GM21825 (cell line): ENCODE data around the gene CCDC51.
"Not testable (repeated sequence)": the region's sequence is repeated elsewhere in the genome, so short reads cannot be mapped to it uniquely, and the experiment has no call there.

Experiments
- ATAC-seq: cut with Tn5 transposase; IDR thresholded peaks from one replicate; pipeline ENCODE4 v1.9.1; 2021; ENCODE audit warnings: mild to moderate bottlenecking, moderate library complexity; ENCODE audit not compliant: unreplicated experiment

CCDC51 gene

DNA sequence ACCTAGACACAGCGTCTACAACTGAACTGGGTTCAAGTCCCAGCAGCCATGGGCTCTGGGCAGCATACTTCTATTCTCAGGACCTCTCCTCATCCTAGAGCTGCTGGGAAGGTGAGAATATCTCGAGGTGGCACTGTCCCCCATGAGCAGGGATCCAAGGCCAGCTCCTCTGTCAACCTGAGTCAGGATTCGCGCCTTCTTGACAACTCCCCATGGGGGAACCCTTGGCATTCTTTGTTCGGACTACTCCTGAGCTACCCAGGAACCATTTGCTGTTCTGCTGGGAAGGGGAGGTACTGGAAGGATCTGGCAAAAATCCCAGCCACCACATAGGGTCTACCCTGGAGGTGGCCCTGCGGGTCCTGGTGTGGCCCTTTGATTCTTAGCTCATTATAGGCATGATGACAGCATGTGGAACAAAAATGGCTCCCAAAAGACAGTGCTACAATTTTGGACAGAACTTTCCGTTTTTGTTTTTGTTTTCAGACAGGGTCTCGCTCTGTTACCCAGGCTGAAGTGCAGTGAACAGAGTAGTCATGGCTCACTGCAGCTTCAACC, 32.3 kb downstream of the CCDC51 start:
- no peak for ATAC-seq

- no peak for ATAC-seq
Measured at GRCh38 chr3:48406443-48407431, 33.2 kb downstream of the CCDC51 start.

DNA sequence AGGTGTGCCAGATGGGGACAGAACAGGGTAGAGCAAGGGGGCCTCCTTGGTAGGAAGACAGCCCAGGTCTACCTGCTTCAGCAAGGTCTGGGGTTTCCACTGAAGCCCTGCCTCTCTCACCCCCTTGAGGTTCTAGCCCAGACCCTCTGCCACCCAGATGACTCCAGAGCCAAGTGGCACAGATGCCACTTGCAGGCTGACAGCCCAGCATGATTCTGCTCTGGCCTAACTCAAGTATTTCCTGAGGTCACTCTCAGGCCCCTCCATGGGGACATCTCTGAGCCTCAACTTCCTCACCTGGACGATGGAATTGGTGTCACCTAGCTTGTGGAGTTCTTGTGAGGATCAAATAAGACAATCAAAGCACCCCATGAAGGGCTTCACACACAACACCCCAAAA, 33.9 kb downstream of the CCDC51 start:
- no peak for ATAC-seq

DNA sequence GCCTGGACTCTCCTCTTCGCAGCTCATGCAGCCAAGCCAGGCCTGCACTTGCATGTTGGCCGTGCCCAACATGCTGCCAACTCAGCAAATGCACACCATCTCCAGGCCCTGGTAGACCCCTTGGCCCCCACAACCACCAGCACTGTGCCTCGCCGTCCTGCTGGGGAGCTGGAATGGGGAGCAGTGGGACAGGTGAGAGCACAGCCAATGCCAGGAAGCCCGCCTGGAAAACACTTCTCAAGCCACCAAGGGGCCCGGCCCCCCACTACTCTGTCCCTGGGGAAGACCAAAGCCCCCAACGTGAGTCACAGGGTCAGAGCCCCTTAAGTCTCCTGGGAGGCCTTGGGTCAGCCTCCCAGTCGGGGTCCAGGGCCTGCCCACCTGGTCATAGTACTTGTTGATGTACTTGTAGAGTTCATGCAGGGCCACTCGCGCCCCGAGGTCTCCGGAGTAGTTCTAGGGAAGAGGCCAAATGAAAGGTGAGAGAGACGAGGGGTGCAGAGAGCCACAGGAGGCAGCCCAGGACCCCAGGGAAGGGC, 34.5 kb downstream of the CCDC51 start:
- no peak for ATAC-seq

DNA sequence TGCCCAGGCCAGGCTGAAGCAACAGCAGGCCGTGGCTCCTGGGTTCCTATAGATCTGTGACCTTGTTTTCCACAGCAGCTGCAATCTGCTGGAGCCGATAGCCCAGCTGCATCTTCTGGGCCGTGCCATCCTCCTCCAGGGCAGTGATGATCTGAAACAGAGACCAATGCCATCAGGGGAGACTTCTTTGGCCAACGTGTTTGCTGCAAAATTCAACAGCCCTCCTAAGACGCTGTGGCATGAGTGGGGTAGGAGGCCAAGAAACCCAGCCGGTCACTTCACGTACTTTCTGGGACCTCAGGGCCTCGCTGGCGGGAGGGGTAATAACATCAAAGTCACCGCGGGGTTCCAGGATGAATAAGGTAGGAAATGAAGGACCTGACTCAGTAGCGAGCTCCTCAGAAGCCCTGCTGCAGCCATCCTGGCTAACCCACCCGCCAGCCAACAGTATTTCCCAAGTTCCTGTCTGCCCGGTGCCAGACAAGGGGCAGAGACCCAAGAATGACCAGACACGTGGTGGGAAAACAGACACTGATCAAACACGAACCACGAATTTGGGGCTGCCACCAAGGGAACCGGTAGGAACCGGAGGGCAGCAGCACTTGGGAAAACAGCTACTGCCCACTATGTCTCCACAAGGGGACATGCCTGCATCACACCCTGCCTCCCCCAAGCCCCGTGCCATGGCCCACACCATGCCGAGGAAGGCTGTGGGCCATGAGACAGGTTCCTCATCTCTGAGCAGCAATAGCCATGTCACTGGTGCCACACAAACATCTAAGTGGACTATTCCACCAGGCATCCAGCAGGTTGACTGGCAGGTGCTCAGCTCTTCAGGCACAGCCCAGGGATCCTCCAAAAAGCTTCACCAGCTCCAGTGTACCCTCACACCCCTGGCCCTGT, 35.2 kb downstream of the CCDC51 start:
- no peak for ATAC-seq

GRCh38 chr3:48403533-48404439, 36.1 kb downstream of the CCDC51 start:
- no peak for ATAC-seq

GRCh38 chr3:48402907-48403306, 37.0 kb downstream of the CCDC51 start:
- no peak for ATAC-seq

DNA sequence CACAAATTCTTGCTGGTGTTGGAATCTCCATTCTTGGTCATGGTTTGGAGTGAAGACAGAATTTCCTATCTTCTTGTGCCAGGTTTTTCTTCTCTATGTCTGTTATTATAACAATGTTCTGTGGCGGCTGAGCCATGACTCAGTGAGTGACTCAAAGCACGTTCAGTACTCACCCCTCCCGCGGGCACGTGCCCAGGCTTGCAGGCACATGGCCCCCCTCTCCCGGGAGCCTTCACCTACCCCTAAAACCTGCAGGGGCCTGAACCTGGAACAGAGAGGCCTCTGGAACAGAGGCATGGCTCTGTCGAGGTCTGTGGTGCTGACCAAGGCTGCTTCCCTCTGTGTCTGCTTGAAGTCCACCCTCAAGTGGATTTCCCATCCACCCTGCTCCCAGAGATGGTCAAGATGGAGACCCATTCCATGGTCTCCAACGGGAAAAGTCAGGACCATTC, 37.6 kb downstream of the CCDC51 start:
- ATAC-seq = no peak

DNA sequence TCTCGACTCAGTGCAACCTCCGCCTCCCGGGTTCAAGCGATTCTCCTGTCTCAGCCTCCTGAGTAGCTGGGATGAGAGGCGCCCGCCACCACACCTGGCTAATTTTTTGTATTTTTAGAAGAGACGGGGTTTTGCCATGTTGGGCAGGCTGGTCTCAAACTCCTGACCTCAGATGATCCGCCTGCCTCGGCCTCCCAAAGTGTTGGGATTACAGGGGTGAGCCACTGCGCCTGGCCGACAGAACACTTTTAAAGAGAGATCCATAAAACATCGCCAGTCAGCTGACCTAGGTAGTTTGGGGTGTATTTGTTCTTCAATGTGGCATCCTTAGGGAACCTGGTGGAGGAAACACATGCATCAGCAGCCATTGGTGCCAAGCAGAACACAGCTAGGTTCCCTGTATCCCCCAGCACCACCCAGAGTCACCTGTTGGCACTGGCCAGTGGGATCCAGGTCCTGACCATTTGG, 38.5 kb downstream of the CCDC51 start:
- ATAC-seq = not testable (repeated sequence)

GRCh38 chr3:48400824-48401433, 39.0 kb downstream of the CCDC51 start:
- ATAC-seq = no peak

DNA sequence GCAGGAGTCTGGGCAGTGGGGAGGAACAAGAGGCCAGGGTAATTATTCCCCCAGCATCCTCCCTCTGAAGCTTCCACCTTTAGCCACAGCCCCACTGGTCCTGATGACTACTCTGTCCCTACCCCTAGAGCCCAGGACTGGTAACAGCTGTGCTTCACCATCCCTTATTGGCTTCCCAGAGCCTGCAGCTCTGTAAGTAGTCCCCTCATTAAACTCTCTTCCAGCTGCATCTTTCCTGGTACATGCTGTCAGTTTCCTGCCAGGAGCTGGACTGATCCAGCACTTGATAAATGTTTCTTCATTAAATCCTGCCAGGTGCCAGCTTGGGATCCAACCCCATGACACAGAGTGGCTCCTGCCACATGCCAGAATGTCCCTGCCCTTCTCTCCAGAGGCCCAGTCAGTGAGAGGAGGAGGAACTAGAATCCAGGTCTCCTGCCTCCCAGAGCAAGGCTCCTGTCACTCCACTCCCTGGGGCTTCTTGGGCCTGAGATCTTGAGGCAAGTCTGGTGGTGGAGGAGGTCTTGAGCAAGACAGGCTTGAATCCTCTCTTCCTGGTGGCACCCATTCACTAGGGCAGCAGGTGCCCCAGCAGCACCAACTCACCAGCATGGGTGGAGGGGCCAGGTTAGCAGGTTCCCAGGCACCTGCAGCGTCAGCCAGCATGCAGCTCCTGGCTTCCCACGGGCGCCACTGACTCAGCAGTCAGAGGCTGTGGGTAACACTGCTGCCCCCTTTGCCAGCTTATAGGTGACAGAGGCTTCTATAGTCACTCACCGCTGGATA, 40.3 kb downstream of the CCDC51 start:
- ATAC-seq = no peak

GRCh38 chr3:48398701-48399386, 41.1 kb downstream of the CCDC51 start:
- ATAC-seq = no peak

GRCh38 chr3:48397767-48398681, 41.9 kb downstream of the CCDC51 start:
- ATAC-seq = no peak

DNA sequence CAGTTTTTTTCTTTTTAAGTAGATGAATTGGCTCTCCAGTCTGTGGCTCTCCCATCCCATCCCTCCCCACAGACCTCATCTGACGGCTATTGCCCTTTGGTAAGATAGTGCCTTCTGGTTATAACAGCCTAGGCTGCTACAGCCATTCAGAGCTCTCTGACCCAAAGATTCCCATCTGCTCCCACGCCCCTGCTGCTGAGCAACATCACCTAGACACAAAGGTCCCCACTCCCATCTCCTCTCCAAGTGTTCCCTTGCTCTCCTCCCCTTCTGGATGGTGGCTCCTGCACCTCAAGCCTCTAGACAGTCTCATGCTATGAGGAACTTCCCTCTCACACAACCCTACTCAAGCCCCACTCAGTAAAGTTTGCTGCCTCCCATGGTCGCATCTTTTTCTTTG, 44.2 kb downstream of the CCDC51 start:
- no peak for ATAC-seq

DNA sequence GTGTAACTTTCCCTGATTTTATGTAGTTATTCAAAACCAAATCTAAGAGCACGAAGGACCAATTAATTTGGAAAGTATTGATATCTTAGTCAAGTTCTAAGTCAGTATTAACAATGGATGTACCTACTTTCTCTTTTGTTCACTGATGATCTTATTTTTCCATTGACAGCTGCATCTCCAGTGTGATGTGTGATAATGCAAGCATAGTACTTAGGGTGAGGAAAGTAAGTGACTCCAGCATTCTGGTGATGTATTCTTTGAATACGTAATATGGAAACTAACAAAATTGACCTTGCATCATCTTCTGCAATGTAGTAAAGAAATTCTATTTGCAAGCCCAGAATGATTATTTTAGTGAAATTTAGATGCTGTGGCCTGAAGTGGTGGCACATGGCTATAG, 45.5 kb downstream of the CCDC51 start:
- no peak for ATAC-seq

- no peak for ATAC-seq
Measured at GRCh38 chr3:48388966-48389365, 51.0 kb downstream of the CCDC51 start.

GRCh38 chr3:48387634-48388033, 52.3 kb downstream of the CCDC51 start:
- ATAC-seq = no peak
